Inflammatory macrophage (primary cell): ENCODE data around the gene HARS1.
A peak's percentile ranks its signal among the peaks of the same experiment; 100 is the strongest.
"Not testable (repeated sequence)": the region's sequence is repeated elsewhere in the genome, so short reads cannot be mapped to it uniquely, and the experiment has no call there.

ENCODE experiments used
- DNase-seq, 2 donors: peaks; one replicate each; pipeline ENCODE4 v3.0.0-alpha.2; 2020 to 2022
- total RNA-seq, 18 experiments: gene quantifications; one replicate each; lab custom pipeline; 2026; ENCODE audit warnings: mixed read lengths in 6 of 18, inconsistent platforms in 2 of 18; lab: John Stamatoyannopoulos, UW

The HARS1 gene, protein sequence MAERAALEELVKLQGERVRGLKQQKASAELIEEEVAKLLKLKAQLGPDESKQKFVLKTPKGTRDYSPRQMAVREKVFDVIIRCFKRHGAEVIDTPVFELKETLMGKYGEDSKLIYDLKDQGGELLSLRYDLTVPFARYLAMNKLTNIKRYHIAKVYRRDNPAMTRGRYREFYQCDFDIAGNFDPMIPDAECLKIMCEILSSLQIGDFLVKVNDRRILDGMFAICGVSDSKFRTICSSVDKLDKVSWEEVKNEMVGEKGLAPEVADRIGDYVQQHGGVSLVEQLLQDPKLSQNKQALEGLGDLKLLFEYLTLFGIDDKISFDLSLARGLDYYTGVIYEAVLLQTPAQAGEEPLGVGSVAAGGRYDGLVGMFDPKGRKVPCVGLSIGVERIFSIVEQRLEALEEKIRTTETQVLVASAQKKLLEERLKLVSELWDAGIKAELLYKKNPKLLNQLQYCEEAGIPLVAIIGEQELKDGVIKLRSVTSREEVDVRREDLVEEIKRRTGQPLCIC
- 30.3 to 74.0 (median 57.6) reads per million in 18 experiments for total RNA-seq

DNA sequence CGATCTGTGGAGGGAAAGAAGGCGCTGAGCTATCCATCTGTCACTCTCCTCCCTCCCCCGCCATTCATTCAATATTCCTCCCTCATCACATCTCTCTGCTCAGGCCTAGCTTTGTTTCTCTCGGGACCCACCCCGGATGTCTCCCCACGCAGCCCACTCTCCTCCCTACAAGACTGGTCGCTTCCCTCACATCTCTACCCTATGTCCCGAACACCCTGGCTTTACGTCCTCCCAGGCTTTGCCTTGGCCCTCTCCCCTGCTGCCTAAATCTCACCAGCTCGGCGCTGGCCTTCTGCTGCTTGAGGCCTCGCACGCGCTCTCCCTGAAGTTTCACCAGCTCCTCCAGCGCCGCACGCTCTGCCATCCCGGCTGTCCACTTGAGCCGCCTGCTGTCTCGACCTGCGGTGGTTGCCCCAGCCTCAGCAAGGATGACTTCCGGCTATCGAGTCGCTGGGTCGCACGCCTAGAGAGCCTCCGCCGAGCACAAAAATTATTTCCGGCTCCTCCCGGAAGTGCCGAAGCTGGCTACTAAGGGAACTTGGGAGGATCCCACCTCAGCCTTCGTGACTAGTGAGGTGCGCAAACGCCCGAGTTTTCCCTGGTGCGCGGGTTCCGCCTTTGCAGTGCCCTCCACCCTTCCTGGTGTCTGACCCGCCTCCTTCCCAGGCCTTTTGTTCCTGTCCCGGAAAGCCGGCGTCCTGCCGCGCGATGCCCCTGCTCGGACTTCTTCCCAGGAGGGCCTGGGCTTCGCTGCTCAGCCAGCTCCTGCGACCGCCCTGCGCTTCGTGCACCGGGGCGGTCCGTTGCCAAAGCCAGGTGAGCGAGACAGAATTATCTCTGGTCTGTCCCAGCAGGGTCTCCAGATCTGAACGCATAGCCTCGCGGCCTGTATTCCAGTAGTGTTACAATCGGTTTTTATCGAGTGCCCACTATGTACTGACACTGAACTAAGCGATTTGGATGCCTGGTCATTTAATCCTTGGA lies at the start of gene HARS1, which contains the start of gene HARS2:
Gene HARS1, minus strand, starts transcription at position 430 of the 984 bp plus-strand sequence. Its CDS starts 66 bp downstream, at position 364.
Gene HARS2, plus strand, starts transcription at position 515 of the 984 bp plus-strand sequence. Its CDS starts 194 bp downstream, at position 709.
- peak; percentile 96 to 98 for DNase-seq

DNA sequence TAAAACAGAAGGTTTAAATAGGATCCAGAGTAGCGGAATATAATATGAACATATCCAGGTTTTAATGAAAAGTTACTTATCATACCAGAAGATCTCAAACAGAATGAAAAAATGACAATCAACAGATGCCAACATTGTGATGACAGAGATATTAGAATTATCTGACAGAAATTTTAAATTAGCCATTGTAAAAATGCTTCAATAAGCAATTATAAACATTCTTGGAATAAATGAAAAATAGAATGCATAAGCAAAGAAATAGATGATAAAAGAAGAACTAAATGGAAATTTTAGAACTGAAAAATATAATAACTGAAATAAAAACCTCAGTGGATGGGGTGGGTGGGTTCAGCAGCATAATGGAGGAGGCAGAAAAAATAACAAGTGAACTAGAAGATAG lies 46.3 kb upstream of the HARS1 start:
- DNase-seq = no peak

DNA sequence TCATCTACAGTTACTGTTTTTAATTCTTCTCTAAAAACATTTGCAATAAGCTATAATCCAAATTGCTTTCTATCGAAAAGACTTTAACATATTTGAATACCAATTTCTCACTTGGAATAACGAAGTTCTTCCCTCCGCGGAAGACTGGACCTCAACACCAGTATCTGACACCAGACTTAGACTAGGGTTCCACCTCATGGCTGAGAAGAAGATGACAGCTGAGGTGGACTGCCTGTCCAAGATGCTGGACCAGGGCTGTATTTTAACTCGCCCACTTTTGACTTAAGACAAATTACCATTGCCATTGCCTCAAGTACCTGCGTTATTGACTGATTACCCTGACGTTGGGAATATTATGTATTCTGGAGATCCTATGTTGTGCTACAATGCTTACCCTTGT lies 43.2 kb upstream of the HARS1 start:
- peak in 1 of 2 donors; percentile 31 for DNase-seq

DNA sequence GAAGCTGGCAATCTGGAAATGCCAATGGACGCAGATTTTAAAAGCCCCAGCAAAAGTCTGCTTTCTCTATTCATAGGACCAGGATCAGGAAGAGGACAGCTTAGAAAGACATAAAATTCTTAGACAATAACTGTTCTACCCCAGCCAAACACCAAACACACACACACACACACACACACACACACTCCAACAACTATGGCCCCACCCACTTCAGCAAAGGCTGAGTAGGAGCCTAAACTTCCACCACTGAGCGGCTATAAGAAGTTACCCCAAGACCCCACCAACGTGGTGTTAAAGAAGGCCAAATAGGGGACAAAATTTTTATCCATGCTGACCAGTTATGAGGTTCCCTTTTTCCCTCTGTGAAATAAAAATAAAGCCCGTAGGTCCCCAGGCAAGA lies 41.9 kb upstream of the HARS1 start:
- DNase-seq = no peak

DNA sequence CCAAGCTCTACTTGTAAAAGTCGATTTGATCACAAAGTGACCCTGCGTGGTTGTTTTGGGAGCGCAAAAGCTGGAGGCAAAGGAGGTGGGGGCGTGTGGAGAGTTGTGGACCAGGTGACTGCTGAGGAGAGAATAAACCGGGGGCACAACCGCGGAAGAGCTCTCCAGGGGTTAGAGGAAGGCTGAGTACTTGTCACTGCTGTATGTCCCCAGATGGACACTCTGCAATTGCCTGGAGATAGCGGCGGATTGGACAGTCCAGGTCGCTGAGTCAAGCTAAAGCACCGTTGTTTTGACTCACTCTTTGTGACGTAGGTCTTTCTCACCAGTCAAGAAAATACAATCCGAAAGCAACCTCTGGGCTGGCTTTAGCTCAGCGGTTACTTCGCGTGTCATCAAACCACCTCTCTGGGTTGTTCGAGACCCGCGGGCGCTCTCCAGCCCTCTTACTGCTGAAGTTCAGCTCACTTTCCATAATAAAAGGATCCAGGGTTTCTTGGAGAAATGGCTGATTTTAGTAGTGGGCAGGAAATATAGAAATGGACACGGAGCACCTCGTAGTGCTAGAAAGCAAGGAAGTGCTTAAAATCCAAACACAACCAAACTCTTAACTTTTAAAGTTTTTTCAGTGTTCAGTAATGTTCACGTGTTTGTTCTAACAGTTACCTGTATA lies 34.8 kb upstream of the HARS1 start:
- peak; percentile 33 to 61 for DNase-seq

DNA sequence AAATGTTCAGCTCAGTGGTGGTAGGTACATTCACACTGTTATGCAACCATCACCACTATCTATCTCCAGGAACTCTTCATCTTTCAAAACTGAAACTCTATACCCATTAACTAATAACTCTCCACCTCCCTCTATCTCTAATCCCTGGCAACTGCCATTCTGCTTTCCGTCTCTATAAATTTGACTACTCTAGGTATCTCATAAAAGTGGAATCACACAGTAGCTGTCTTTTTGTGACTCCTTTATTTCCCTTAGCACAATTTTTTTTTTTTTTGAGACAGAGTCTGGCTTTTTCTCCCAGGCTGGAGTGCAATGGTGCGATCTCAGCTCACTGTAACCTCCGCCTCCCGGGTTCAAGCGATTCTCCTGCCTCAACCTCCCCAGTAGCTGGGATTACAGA lies 30.2 kb upstream of the HARS1 start:
- DNase-seq = not testable (repeated sequence)

DNA sequence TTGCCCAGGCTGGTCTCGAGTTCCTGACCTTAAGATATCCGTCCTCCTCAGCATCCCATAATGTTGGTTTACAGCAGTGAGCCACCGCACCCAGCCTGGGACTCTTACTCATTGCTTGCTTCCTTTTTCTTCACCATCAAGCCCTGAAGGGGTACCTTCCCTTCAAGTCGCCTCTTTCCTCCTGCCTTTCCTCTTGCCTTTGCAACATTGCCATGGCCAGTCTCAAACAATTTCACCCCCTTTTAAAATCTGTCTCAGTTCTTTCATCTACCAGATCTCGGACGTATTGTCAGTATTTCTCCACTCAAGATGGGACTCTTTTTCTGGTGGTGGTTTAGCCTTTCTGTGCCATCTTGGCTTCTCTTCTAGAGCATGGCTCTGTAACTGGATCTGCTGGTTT lies 29.6 kb upstream of the HARS1 start:
- not testable (repeated sequence) for DNase-seq

DNA sequence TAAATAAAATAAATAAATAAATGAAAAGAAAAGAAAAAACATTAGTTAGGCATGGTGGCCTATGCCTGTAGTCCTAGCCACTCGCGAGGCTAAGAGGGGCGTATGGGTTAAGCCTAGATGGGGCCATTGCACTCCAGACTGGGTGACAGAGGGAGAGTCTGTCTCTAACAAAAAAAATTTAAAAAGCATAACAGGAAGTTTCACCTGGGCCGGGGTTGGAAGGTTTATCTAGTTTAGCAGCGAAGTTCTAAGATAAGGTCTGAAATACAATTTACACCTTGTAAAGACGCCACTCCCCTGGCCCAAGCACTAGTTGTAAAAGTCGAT lies 27.1 kb upstream of the HARS1 start:
- DNase-seq = no peak

DNA sequence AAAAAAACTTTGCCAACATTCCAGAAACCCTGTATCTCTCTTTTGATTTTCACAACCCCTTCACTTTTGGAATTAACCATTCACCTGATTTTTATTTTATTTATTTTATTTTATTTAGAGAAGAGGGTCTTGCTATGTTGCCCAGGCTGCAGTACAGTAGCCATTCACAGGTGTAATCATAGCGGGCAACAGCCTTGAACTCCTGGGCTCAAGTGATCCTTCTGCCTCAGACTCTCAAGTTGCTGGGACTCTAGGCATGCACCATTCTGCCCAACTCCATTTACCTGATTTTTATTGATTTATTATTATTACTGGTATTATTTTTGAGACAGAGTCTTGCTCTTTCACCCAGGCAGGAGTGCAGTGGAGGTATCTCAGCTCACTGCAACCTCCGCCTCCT lies 25.1 kb upstream of the HARS1 start:
- not testable (repeated sequence) for DNase-seq

DNA sequence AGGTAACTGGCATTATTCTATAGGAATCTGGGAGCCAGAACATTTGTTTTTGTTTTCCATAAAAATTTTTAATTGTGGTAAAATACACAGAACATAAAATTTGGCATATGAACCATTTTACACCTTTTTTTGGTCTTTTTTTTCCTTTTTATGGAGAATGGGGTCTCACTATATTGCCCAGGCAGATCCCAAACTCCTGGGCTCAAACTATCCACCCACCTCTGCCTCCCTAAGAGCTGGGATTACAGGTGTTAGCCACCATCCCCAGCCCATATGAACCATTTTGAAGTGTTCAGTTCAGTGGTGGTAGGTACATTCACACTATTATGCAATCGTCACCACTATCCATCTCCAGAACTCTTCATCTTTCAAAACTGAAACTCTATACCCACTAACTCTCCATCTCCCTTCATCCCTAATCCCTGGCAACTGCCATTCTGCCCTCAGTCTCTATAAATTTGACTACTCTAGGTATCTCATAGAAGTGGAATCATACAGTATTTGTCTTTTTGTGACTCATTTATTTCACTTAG lies 22.5 kb upstream of the HARS1 start:
- DNase-seq = no peak

DNA sequence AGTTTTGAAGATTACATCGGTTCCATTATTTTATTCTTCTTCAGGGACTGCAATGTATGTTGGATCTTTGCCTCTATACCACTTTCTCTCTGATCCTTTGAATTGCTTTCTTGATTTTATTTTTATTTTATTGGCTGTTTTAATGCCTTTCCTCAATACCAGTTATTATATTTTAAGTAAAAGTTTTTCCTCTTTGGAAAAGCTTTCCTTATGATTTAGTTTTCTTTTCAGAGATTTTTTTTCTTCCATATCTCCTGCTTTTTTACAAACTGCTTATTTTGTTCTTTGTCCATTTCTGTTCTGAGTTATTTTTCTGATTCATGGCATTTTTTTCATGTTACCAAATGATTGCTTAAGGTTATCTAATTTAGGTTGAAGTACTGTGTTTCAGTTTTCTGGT lies 20.6 kb upstream of the HARS1 start:
- DNase-seq = no peak

DNA sequence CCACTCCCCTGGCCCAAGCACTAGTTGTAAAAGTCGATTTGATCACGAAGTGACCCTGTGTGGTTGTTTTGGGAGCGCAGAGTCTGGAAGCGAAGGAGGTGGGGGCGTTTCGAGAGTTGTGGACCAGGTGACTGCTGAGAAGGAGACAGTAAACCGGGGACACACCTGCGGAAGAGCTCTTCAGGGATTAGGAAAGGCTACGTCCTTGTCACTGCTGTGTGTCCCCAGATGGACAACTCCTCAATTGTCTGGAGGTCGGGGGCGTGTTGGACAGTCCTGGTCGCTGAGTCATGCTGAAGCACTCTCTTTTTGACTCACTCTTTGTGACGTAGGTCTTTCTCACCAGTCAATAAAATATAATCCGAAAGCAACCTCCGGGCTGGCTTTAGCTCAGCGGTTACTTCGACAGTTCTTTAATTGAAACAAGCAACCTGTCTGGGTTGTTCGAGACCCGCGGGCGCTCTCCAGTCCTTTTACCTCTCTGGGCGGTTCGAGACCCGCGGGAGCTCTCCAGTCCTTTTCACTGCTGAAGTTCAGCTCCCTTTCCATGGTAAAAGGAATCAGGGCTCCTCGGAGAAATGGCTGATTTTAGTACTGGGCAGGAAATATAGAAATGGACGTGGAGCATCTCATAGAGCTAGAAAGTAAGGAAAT lies 19.9 kb upstream of the HARS1 start:
- DNase-seq = peak; percentile 98 to 100

DNA sequence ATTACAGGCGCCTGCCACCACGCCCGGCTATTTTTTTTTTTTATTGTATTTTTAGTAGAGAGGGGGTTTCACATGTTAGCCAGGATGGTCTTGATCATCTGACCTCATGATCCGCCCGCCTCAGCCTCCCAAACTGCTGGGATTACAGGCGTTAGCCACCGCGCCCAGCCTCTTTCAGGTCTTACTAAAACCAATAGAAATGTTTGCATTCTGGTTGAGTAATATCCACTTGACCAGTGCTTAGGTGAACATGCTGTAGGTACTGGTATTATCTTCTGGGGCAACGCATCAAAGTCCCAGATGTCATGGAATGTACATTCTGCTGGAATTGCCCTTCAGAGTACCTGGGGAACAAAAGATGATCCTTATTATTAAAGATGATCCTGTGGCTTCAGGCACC lies 17.6 kb upstream of the HARS1 start:
- not testable (repeated sequence) for DNase-seq

DNA sequence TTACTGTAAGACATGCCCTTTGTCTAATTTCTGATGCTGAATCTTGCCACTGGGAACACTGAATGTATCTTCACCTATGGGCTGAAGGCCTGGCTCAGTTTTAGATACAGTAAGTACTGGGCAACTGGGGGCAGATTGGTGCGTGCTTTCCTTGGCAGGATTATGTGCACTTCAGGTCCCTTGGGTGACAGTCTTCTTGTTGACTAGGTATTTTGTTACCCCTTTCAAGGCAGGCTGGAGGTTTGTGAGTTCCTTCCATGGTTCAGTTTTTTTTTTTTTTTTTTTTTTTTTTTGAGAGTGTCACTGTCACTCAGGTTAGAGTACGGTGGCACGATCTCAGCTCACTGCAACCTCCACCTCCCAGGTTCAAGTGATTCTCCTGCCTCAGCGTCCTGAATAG lies 16.6 kb upstream of the HARS1 start:
- no peak for DNase-seq

DNA sequence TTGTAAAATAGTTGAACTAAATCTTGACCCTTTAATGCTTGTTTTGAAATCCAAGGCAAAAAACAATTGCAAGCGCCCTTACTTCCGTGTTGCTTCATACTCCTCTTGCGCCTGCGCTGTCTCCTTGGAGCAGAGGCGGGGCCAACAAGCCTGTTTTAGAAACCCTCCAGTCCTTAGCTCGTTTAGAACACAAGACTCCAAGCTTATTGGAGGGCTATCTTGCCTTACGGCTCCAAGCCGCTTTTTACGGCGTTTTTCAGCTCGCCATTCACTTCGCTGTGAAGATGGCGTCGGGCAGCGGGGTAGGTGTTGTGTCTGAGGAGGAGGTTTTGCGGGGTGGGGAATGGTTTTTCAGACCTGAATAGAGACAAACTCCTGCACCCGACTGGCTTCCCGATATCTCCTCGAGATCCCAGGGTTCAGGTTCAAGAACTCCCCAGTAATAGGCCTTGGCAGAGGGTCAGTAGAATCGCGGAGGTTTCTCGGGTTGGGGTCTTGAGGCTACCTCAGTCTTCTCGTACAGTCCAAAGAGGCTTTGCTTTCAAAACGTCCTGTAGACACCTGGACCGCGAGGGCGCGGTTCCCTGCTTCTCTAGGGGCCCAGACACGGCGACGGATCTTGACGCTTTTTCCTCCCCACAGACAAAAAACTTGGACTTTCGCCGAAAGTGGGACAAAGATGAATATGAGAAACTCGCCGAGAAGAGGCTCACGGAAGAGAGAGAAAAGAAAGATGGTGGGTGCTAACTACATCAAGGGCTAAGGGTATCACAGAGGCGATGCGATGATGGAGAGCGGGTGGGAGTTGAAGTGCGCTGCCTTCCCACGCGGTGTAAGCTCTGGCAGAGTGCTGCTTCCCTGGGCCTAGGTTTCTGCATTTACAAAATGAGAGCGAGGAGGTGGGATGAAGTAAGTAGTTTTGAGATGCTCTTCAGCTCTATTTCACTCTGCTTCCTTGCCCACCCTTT lies 9.3 kb upstream of the HARS1 start, which contains the start of gene ZMAT2:
Gene ZMAT2, plus strand, starts transcription at position 271 of the 968 bp plus-strand sequence. Its CDS starts 14 bp downstream, at position 285.
- DNase-seq = peak; percentile 98

DNA sequence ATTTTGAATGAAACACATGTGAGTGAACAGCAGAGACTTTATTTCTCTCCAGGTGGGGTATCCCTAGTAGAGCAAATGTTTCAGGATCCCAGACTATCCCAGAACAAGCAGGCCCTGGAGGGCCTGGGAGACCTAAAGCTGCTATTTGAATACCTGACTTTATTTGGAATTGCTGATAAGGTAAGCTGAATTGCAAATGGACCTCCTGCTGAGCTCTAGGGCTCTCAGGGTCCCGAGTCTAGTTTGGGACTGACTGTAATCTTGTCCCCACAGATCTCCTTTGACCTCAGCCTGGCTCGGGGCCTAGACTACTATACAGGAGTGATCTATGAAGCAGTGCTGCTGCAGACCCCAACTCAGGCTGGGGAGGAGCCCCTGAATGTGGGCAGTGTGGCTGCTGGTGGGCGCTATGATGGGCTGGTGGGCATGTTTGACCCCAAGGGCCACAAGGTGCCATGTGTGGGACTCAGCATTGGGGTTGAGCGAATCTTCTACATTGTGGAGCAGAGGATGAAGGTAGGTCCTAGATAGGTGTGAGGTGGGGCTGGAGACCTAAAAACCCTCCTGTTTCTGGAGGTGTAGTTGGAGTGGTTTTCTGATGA lies 5.8 kb upstream of the HARS1 start:
- DNase-seq = no peak

DNA sequence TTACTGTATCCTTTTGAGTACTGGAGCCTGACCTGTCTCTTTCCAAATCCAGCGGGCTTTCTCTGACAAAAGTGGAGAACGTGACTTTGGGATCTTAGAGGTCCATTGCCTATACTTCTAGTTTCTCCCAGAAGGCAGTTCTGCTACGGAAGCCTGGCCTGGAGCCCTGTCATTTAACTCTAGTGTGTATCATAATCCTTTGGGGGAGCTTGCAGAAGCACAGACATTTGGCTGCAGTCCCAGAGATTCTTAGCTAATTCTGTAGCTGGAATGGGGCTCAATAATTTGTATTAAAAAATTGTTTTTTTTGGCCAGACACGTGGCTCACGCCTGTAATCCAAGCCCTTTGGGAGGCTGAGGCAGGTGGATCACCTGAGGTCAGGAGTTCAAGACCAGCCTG lies 3.1 kb upstream of the HARS1 start:
- DNase-seq = no peak

DNA sequence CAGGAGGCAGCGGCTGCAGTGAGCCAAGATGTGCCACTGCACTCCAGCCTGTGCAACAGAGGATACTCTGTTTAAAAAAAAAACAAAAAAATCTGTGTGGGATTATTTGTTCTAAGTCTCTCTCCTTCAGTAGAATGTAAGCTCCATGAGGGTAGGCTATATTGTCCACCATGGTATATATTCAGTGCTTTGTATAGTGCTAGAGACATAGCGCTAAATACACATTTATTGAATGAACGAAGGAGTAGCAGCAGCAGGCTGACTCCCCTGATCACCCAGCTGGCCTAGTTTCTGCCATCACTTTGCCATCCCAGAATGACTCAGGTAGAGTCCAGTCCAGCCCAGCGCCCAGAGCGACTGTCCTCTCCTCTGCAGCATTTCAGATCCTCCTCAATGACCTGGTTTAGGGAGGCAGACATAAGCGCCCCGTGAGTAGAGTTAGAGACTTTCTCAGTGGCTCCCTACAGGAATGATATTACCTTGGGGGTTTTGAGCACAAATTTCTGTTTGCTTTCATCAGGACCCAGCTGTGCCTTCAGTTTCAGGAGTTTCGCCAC lies 716 bp downstream of the HARS1 start:
- DNase-seq = no peak

DNA sequence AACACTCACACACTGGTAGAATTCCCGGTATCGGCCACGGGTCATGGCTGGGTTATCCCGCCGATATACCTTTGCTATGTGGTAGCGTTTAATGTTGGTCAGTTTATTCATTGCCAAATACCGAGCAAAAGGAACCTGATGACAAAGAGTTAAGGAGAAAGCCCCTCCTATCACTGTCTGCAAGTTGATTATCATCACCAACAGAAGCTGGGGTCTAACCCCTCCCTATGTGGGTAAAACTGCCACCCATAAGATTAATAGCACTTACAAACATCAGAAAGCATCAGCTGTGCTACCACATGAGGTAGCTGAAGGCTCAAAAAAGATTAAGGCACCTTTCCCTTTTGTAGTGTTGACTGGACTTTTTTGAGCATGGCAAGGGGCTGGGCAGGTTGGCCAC lies 12.2 kb downstream of the HARS1 start:
- DNase-seq = no peak

DNA sequence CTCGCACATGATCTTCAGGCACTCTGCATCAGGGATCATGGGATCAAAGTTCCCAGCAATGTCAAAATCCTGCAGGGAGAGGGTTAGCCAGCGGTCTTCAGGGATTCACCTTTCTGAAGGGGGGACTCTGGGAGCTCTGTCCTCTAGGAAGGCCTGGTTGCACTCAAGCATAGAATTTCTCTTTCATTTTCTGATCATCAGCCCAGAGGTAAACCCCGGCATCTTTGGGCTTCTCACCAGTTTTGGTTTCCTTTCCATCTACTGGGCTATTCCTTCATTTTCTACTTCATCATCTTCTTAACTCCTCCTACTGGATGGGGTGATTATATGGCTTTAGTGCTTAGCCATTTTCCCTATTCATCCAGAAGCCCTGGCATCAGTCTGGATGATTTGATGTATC lies 13.2 kb downstream of the HARS1 start:
- DNase-seq = no peak
